Measurements from ENCODE around the gene CYGB.

- no peak for TF ChIP-seq POLR2AphosphoS5 (IDR thresholded peaks at IDR 0.05)
- TF ChIP-seq, protein P1, sequence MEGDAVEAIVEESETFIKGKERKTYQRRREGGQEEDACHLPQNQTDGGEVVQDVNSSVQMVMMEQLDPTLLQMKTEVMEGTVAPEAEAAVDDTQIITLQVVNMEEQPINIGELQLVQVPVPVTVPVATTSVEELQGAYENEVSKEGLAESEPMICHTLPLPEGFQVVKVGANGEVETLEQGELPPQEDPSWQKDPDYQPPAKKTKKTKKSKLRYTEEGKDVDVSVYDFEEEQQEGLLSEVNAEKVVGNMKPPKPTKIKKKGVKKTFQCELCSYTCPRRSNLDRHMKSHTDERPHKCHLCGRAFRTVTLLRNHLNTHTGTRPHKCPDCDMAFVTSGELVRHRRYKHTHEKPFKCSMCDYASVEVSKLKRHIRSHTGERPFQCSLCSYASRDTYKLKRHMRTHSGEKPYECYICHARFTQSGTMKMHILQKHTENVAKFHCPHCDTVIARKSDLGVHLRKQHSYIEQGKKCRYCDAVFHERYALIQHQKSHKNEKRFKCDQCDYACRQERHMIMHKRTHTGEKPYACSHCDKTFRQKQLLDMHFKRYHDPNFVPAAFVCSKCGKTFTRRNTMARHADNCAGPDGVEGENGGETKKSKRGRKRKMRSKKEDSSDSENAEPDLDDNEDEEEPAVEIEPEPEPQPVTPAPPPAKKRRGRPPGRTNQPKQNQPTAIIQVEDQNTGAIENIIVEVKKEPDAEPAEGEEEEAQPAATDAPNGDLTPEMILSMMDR (IDR thresholded peaks at IDR 0.05): no peak
- TF ChIP-seq POLR2A (IDR thresholded peaks at IDR 0.05): no peak
Observed at GRCh38 chr17:76497979-76498875, 39.3 kb downstream of the CYGB start.
